Lung (tissue), 12 donors: ENCODE results near the gene SETD2. TPM values are rescaled to one million over a fixed set of nuclear protein-coding genes. Genes with fewer than 3 reads are reported as not detected.

Source experiments
- ATAC-seq: fragments of 200-7000 bp; cut with Tn5 transposase; one replicate; pipeline ENCODE4 v1.9.1; 2020; ENCODE audit warnings: moderate number of reproducible peaks; ENCODE audit not compliant: insufficient read depth, low FRiP score
- DNase-seq, 3 donors: peaks; one replicate each; pipeline ENCODE4 v3.0.0-alpha.2; 2013 to 2017
- H3K27ac ChIP-seq, 2 donors: one replicate each; pipeline ENCODE4 v1.5.1; 2013; ENCODE audit warnings: mild to moderate bottlenecking in 2 of 2, moderate library complexity in 2 of 2, control low read depth in 1 of 2, inconsistent platforms in 1 of 2, low read depth in 1 of 2, low read length in 1 of 2
- H3K27me3 ChIP-seq, 3 donors: one replicate each; pipeline ENCODE4 v1.5.1; 2013; ENCODE audit warnings: low read length in 2 of 3; ENCODE audit not compliant: control insufficient read depth in 3 of 3, insufficient read depth in 3 of 3
- H3K36me3 ChIP-seq, 4 donors: one replicate each; pipeline ENCODE4 v1.5.1; 2013; ENCODE audit warnings: low read length in 4 of 4, mild to moderate bottlenecking in 1 of 4, moderate library complexity in 1 of 4; ENCODE audit not compliant: control insufficient read depth in 4 of 4, insufficient read depth in 4 of 4
- H3K4me1 ChIP-seq, 5 donors: one replicate each; pipeline ENCODE4 v1.5.1; 2013; ENCODE audit warnings: low read length in 5 of 5, mild to moderate bottlenecking in 2 of 5, moderate library complexity in 1 of 5; ENCODE audit not compliant: control insufficient read depth in 5 of 5, insufficient read depth in 5 of 5
- H3K4me3 ChIP-seq: one replicate; pipeline ENCODE4 v1.5.1; 2013; ENCODE audit warnings: mild to moderate bottlenecking, control low read depth, moderate library complexity
- H3K9ac ChIP-seq, 2 donors: one replicate each; pipeline ENCODE4 v1.5.1; 2013; ENCODE audit warnings: low read length in 2 of 2, control low read depth in 1 of 2; ENCODE audit not compliant: insufficient read depth in 1 of 2
- H3K9me3 ChIP-seq, 4 donors: one replicate each; pipeline ENCODE4 v1.5.1; 2013; ENCODE audit warnings: low read length in 3 of 4, mild to moderate bottlenecking in 1 of 4, moderate library complexity in 1 of 4; ENCODE audit not compliant: control insufficient read depth in 4 of 4, insufficient read depth in 3 of 4
- WGBS, 2 donors: extraction: QIAGEN DNeasy Blood & Tissue Kit; methylation state at CpG; one replicate each; pipeline ENCODE4 v1.1.7; 2013; 5-methylcytosine and 5-hydroxymethylcytosine counted together
- polyA plus RNA-seq, 2 donors: library from polyadenylated mRNA; stranded (reverse); fragments of 200-250 nt; gene quantifications; one replicate each; pipeline ENCODE4 v1.2.1, GENCODE V29; 2013
- total RNA-seq, 2 donors: library from RNA; depleted of rRNA in 1 of 2; stranded (reverse); fragments of >200 nt in 1 of 2; gene quantifications; one replicate each; pipeline ENCODE4 v1.2.1, GENCODE V29; 2014 to 2021
- TF ChIP-seq, protein P1 (sequence below): IDR thresholded peaks from 2 replicates; pipeline ENCODE4 v1.5.1; 2012; ENCODE audit warnings: mild to moderate bottlenecking; ENCODE audit errors: control extremely low read depth, extremely low read depth
- donor health status: control.
- donor health status: control.
- donor health status: Bipolar disorder and iron deficiency.
- donor health status: healthy.
- donor health status: DM: yes; HTN: yes; CAD: no.

Gene SETD2
- total and polyA plus RNA-seq, 4 donors: 10.4 to 107 (median 25.0) TPM

DNA sequence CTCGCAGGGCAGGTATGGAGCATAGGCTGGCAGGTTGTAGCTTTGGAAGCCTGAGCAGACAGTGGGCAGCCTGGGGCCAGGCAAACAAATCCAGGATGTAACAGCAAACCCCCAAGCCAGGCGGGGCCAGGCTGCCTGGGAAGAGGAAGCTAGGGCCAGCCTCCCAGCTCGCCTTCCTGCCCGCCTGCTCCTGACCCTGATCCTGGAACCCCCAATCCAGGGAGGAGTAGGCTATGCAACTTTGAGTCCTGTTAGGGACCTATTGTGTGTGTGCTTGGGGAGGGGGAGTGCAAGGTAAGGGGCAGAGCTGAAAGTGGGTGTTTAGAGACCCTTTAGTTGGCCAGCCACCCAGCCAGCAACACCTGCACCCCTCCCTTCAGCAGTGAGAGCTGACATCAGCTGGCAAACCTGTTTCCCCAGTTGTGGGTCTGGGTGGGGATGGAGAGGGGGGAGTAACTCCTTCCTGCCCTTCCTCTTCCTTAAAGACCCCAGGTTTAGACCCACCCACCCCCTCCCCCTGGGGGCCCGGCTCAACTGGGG lies 181.9 kb downstream of the SETD2 start:
- no peak for ATAC-seq
- H3K9ac ChIP-seq: no peak overlapping the region
- 8 to 14% methylated on average over 5 of the region's 5 CpGs for WGBS, 2 donors
- TF ChIP-seq, protein P1, sequence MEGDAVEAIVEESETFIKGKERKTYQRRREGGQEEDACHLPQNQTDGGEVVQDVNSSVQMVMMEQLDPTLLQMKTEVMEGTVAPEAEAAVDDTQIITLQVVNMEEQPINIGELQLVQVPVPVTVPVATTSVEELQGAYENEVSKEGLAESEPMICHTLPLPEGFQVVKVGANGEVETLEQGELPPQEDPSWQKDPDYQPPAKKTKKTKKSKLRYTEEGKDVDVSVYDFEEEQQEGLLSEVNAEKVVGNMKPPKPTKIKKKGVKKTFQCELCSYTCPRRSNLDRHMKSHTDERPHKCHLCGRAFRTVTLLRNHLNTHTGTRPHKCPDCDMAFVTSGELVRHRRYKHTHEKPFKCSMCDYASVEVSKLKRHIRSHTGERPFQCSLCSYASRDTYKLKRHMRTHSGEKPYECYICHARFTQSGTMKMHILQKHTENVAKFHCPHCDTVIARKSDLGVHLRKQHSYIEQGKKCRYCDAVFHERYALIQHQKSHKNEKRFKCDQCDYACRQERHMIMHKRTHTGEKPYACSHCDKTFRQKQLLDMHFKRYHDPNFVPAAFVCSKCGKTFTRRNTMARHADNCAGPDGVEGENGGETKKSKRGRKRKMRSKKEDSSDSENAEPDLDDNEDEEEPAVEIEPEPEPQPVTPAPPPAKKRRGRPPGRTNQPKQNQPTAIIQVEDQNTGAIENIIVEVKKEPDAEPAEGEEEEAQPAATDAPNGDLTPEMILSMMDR: no peak
- peak; percentile 61 to 81 (median 78) for DNase-seq
- H3K9me3 ChIP-seq: no peaks in the 10 kb centered on the region
- no peaks in the 10 kb centered on the region for H3K27me3 ChIP-seq
- peak overlapping the region; percentile 47 to 71 for H3K27ac ChIP-seq
- no peaks in the 10 kb centered on the region for H3K36me3 ChIP-seq
- H3K4me1 ChIP-seq: peaks cover 0 to 52% (median 17%) of the 10 kb centered on the region in 5 donors
- H3K4me3 ChIP-seq: no peak overlapping the region

DNA sequence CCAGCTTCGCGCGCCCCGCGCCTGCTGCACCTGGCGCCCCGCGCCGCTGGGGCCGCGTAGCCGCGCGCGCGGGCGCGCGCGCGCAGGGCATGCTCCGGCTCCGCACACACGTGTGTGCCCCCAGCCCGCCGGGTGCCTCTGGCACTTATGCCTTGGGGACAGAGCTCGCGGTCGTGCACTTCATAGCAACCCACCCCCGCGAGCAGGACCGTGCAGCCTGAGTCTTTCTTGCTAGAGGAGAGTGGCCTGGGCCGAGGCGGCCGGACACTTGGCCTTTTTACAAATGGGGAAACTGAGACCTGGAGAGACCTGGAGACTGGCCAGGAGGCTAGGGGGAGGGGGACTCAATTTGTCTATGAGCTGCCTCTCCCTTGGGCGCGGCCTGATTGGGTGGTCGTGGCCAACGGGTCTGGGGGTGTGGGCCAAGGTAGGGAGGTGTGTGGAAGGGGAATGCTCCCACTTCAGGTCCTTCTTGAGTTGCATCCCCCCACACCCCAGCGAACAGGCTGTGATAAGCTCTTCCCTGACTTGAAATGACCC lies 183.9 kb downstream of the SETD2 start:
- Histone ChIP-seq H3K36me3 (peaks cover 0 to 3% (median 0%) of the 10 kb centered on the region in 4 donors), H3K9ac (no peak overlapping the region), H3K9me3 (no peaks in the 10 kb centered on the region), H3K4me3 (peak overlapping the region; percentile 87), H3K27me3 (no peaks in the 10 kb centered on the region), H3K27ac (peak overlapping the region; percentile 80 to 92), H3K4me1 (peaks cover 0 to 33% (median 16%) of the 10 kb centered on the region in 5 donors)
- DNase-seq (no peak), ATAC-seq (no peak)
- TF ChIP-seq, protein P1: no peak
- 2% methylated on average over 21 to 36 of the region's 40 CpGs for WGBS, 2 donors

DNA sequence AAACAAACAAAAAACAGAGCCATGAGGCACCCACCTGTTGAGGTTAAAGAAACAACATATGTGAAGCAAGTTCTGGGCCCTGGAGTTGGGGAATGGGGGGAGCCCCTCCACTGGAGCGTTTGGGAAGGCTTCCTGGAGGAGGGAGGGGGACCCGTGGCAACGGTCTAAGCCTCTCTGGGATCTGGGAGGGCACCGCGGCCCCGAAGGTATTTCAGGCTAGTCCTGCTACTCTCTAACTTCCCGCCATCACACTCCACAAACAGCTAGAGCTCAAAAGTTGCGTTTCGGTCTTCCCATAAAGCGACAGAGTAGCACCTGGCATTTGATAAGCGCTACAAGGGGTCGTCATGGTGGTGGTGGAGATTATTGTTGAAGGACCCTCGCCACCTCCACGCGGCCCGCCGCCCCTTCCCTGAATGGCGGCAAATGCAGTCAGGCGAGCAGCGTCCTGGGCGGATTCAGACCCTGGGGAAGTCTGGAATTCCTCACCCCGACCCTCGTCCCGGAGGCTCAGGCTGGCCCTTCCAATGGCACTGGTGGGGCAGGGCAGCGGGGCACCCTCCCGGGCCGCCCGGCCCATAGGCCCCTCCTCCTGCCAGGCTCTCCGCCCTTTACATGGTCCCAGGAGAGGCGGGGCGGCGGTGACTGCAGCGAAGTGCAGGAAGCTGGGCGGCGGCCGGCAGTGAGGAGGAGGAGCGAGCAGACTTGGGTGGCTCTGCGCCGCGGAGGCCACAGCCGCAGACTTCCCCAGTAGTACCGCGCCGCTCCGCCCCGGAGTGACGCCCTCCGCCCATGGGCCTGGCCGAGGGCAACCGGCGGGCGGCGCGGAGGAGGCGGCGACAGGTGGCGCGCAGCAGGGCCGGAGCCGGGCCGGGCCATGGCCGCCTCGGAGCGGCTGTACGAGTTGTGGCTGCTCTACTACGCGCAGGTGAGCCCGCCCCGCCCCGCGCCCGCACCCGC lies 184.6 kb downstream of the SETD2 start, which contains the start of gene NBEAL2:
Gene NBEAL2, plus strand, starts transcription at position 682 of the 960 bp plus-strand sequence. Its CDS starts 196 bp downstream, at position 878.
- DNase-seq: peak; percentile 88 to 94 (median 94)
- Histone ChIP-seq H3K9ac (peak within 1 kb of the TSS; percentile 68 to 72), H3K27ac (peak within 1 kb of the TSS; percentile 91 to 92), H3K4me3 (peak within 1 kb of the TSS; percentile 87), H3K36me3 (peaks cover 0 to 3% (median 0%) of the 10 kb centered on the region in 4 donors), H3K9me3 (no peaks in the 10 kb centered on the region), H3K27me3 (no peaks in the 10 kb centered on the region), H3K4me1 (peaks cover 2 to 30% (median 21%) of the 10 kb centered on the region in 5 donors)
- TF ChIP-seq, protein P1: no peak
- 1 to 2% methylated on average over 28 to 73 of the region's 73 CpGs for WGBS, 2 donors
- ATAC-seq: peak; percentile 84
